HTERT RPE-1 (cell line): ENCODE measurements around the gene OGFRL1.

Experiments
- in situ Hi-C: fragments of 300-500 bp; cut with MboI; formaldehyde crosslinking; loops from 4 replicates; pipeline ENCODE4 v1.14.3; 2020; ENCODE audit warnings: low sequenced_read_pairs

The OGFRL1 gene

DNA sequence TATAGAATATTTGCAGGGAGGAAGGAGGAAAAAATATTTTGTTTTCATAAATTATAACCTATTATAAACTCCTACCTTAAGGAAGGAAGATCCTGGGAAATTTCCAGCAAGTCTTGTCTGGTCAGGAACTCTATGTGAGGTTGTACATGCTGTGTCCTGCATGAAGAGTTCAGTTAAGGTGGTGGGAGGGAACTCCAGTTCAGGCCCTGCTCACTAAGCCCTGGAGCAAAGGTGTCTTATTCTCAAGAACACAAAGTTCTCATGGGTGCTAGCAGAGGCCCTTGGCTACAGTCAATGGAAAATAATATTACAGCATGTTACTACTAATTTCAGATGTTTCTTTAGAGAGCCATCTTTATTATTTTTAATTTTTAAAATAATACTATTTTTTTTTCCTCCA, 3.8 kb upstream of the OGFRL1 start:
- in situ Hi-C loops, result no loop called here

DNA sequence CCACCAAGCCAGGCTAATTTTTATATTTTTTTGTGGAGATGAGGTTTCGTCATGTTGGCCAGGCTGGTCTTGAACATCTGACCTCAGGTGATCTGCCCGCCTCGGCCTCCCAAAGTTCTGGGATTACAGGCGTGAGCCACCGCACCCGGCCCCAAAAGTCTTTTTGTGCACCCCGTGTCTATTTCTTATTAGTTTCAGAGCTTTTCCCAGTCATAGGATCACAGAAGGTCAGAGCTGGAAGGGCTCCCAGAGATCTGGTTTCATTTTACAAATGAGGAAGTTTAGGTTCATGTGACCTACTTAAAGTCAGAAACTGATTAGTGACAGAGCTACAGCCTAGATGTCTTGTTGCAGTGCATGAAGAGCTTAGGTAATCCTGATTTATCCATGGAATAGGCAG, 1.6 kb upstream of the OGFRL1 start:
- in situ Hi-C loops, result no loop called here

DNA sequence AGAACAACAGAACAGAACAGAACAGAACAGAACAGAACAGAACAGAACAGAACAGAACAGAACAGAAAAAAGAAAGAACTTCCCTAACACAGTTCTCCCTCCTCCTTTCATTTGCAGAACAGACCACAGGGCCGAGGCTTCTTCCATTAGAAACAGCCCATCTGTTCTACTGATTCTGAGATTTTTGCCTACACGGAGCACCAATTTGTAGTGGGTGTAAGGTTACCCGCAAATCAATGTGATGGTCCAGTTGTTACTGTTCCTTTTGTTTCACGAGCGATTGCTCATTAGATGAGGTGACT, 734 bp upstream of the OGFRL1 start:
- in situ Hi-C loops, result no loop called here

DNA sequence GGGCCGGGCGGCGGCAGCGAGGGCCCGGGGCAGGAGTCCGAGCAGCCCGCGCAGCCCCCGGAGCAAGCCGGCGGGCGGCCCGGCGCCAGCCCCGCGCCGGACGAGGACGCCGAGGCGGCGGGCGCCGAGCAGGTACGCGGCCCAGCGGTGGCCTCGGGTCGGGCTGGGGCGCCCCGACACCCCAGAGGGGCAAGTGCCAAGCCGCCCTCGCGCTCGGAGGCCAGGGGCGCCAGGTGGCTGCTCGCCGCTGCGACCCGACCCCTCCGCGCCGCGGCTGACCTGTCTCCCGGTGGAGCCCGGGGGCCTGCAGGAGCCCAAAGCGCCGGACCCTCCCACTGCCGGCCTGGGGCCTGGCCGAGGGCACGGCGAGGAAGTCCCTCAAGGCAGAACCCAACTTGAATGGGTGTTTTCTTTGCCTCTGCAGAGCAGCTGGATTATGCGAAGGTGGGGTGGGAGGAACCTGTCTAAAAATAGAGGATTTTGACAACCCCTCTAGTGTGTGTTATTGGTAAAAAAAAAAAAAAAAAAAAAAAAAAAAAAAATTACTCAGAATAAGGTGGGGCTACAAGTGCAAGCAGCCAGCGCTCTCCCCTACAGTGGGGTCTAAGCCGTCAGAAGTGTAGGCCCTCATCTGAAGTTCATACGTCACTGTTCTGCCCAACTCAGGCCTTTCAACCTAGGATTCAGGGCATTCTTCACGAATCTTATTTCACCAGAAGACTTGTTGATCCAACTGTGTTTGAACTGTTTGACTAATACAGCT, 609 bp downstream of the OGFRL1 start:
- in situ Hi-C loops, result no loop called here

DNA sequence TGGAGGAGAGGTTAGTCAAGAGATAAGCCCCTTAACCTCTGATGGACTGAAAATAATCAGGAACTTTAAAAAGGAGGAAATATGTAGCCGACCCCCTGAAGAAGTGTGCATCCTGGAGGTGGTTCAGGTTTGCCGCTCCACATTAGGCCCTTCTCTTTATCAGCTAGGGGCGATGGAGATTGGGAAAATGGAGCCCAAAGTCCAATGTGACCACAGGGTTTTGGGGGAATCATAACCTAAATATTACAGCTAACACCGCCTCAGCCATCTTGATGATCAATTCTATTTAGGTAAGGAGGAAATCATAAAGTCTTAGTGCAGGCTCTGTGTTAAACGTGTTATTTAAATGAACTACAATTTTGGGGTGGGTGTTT, 1.2 kb downstream of the OGFRL1 start:
- in situ Hi-C loops, result no loop called here

DNA sequence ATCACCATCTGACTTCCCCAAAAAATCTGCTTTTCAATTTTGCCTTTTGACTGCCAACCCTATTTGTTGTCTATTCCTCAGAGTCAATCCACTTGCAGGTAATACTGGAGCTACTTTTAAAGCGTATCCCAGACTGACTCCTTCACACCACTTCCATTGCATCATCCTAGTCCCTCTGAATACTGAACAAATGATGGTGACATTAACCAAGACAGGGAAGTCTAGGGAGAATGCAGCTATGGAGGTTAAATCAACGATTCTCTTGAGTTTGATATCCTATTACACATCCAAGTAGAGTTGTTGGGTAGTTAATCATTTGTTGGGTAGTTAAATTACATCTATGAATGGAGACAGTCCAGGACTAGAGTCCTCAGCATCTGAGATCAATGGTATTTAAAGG, 2.0 kb downstream of the OGFRL1 start:
- in situ Hi-C loops, result no loop called here

DNA sequence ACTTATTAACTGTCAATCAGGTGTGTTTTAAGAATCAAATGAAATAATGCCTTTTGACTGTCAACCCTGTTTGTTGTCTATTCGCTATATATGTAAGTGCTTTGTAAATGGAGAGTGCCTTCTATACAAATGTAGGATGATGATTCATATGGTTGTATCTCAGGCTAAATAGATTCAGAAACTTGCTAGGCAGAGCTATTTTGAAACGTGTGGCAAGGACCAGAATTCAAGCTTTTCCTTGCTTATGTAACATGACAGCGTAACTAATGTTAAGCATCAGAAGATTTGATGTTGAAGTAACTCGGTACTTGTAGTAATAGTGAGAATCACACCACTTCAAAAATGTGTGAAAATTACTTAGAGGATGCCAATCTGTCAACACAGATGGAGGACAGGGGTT, 3.4 kb downstream of the OGFRL1 start:
- in situ Hi-C loops, result no loop called here

DNA sequence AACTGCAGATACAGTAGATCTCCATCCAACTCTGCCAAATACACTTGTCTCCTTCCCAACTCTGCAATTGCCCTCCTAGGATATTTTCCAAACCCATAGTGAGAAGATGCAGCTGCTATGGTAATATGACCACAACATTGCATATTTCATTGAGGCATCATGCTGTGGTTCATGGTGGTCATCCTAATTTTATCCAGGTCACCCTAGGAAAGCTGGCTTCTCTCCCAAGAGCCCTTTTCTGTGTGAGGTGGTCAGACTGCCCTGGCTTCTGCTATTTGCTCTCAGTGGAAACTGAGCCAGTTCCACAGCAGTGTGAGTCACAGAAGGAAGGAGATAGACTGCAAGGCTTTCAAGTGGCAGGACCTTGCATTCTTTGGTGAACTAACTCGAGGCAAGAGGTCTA, 5.5 kb downstream of the OGFRL1 start:
- in situ Hi-C loops, result no loop called here

DNA sequence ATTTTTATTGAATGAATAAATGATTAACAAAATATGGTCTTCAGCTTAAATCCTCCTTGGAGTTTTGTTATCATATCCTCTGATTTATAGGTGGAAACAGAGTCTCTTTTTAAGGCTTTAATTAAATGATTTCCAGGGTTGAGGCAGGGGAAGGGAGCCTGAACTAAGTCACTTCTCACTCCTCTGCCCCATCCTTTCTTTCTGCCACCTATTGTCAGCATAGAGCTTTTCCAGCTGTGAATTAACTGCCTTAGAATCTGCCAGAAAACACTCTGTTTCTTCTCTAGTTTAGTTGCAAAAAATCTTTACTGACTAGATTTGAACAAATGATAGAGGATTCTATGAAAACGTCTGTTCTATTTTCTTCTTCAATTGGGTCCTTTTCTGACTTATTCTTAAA, 9.8 kb downstream of the OGFRL1 start:
- in situ Hi-C loops, result no loop called here

DNA sequence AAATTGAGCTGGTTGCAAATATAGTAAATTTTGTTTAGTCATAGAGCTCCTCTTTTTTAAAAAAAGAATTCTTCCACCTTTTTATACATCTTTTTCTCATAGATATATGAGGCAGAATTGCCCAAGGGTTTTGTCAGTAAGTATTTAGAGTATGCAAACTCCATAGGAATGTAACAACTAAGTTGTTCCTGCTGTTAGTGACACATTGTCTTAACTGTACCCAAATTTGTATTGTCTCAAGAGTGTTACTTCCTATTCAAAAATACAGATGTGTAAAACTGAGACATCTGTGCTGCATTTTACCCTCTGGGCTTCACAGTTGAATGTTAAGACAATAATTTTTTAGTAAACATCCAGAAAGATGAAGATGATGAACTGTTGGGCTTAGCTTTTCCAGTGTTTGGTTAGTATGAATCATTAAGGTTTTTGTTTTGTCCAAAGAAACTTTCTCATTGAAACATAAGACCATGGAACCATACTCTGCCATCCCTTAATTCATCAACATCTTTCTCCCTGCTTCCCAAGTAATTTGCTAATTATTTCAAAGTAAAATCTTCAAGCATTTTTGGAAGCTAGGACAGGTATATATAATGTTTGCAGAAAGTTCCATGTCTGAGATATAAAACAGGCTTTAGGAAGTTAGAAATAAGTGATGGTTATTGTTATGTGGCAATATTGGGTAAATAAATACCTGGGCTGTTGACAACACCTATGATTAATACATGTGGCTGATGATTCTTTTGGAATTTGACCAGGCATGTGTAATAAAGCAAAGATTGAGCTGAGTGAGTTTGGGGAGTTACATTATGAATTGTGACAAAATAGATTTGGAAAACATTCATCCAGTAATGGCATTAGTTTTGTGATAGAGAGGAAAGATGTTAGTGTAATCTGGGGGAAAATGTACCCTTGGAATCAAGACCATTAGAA, 11.2 kb downstream of the OGFRL1 start:
- in situ Hi-C loops, result no loop called here

DNA sequence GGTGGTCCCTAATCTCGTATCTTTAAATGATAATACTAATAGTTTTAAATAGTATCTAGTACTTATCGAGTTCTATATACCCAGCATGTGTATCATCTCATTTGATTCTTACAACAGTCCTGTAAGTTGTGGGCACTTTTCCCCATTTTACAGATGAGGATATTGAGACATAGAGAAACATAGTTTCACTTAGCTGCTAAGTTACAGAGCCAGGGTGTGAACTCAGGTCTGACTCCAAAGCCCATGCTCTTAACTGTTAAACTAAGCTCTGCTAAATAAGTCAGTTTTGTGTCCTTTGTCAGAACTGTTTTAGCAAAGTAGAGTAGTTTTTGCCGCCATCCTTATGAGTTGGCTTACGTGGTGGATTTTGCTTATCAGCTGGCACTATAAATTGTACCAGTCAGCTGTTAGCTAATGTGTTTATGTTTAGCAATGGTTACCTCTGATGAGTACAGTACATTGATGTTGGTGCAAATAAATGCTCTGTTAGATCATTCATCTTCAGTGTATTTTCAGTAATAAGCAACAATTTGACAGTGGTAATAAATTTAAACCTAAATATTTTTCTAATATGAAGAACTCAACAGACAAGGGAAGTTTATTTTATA, 12.1 kb downstream of the OGFRL1 start:
- in situ Hi-C loops, result no loop called here

DNA sequence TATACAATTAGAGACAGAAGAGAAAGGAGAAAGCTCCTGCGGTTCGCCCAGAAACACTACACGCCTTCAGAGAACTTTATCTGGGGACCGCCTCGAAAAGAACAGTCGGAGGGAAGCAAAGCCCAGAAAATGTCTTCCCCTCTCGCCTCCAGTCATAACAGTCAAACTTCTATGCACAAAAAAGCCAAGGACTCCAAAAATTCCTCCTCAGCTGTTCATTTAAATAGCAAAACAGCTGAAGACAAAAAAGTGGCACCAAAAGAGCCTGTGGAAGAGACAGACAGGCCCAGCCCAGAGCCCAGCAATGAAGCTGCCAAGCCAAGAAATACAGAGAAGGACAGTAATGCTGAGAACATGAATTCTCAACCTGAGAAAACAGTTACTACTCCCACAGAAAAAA, 12.9 kb downstream of the OGFRL1 start:
- in situ Hi-C loops, result no loop called here

DNA sequence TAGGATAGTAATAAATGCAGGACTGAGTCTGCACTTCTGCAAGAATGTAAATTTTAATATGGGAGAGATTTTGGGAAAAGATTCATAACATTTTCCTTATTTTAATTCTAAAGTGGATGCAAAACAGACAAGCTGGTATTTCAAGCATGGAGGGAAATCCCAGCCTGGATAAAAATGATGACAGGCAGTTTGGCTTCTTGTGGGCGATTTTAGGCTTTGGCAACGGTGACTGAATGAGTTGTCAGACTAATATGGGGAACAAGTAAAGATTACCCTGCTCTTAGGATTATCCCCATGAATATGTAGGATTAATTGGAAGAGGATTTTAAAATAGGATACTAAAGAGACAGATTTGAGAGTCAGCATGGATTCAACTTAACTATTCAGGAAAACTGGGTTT, 21.0 kb downstream of the OGFRL1 start:
- in situ Hi-C loops, result no loop called here

DNA sequence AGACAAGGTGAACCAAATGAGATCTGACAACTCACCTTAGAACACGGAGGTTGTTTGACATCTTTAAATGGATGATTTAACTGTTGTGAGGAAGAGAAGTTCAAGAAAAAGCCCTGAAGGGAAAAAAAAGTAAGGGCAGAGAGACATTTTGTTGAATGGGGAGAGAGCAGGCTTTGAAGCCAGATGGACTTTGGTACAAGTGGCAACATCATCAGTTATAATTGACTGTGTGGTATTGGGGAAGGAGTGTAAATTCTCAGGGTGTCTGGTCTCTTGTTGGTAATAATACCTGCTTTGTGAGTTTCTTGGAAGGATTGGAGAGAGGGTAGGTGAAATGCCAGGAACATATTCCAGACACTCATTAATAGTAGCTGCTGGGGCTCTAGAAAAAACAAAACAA, 21.6 kb downstream of the OGFRL1 start:
- in situ Hi-C loops, result no loop called here

DNA sequence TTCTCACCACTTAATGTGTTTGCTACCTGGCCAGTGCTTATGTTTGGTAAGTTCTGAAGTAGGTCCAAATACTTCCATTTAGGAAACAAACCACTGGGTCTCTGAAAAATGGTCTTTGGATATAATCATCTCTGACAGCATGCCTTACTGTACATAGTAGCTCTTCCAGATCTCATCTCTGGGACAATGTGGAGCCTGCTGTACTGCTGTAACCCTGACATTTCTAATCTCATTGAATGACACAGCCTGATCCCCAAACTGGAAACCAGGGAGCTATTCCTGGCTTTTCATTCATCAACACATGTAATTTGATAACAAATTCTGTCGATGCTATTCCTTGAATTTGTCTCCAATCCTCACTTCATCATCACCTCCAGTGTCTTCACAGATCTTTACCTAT, 23.5 kb downstream of the OGFRL1 start:
- in situ Hi-C loops, result no loop called here

DNA sequence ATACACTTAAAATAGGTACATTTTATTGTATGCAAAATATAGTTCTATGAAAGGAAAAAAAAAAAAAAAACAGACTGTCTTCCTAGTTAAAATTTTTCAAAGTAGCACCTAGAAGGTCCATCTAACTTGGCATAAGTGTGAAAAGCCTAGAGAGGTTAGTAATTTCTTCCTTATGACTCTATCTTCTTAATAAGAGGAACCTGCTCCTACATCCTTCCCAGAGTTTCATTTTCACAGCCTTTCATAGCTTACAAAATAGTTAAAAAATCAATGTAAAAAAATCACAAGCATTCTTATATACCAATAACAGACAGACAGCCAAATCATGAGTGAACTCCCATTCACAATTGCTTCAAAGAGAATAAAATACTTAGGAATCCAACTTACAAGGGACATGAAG, 28.8 kb downstream of the OGFRL1 start:
- in situ Hi-C loops, result no loop called here

DNA sequence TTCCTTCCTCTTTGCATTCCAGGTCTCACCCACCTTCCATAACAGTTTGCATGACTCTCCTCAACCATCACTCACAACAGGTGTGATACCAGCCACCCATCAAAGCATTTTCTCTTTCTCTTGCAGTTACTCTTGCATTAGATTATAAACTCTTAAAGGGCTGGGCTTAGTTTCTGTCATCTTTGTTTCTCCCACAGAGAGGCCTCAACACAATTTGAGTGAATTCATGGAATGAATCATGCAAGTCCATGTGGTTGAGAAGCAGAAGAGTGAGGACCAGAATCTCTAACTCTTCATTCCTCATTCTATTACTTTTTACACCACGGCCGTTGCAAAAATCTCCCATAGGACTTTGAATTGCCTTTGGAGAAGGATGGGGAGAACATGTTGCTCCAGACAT, 31.4 kb downstream of the OGFRL1 start:
- in situ Hi-C loops, result no loop called here

DNA sequence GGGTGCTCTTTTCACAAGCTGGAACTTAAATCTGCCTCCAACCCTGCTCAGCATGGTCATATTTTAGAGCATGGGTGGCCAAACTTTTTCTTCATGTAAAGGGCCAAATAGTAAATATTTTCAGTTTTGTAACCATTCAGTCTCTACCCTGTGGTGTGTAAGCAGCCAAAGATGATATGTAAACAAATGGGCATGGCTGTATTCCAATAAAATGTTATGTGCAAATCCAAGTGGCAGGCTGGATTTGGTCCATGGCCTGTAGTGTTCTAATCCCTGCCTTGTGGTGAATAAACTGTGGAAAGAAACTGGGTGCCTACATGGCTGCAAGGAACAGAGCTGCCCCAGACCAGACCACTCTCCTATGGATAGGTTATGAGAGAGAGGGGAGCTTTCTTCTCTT, 32.7 kb downstream of the OGFRL1 start:
- in situ Hi-C loops, result no loop called here

DNA sequence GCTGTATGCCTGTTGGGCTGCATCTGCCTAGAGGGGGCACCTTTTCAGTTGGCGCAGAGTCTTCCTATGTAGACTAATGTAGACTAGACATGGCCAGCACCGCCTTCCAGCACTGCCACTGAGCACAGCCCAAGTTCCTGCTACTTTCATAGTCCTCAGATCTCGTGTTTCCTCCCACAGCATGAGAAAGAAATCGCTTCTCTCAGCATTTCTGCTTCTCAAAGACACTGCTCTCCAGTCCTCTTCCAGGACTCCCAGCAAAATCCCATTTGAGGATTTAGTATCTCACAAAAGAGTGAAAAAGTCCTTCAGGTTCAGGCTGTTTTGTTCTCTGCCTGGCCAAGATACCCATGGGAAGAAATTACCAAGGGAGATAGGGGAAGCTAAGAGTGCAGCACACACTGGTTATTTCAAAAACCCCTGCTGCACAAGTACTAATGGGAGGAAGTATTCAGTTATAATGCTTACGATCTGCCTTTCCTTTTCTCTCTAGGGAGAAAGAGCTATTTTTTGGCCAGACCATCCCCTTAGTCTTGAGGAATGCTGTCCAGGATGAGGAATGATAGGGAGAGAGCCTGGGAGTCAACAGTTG, 35.7 kb downstream of the OGFRL1 start:
- in situ Hi-C loops, result no loop called here

DNA sequence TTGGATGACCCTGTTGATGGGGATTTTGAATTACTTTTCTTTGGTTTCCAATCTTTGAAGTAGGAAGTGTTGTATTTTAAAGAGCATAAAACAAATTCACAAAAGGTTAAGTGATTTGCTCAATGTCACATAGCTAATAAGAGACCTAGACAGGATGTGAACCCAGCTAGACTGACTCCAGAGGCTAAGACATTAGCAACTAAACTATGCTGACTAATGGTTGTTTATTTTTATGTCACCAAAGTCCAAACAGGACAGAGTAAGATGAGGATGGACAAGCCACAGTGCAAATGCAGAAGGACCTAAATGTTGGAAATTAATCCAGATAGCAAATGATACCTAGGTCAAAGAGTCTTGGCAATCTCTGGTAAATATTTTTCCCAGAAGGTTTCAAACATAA, 38.0 kb downstream of the OGFRL1 start:
- in situ Hi-C loops, result no loop called here

DNA sequence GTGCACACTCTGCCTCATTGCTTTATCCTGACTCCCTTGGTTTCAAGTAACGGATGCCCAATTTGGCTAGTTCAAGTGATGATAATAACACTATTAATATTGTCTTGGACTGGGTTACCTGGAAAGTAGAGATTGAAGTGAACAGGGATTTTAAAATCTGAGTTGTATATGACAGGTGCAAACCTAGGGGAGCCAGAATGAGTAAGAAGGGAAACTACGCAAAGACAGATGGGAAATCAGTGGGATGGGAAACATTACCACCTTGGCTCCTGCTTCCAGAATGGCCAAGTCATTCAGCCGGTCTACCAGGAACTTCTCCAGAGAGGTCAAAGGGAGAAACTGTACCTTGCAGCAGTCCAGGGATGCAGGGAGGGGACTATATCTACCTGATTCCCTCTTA, 41.9 kb downstream of the OGFRL1 start:
- in situ Hi-C loops, result no loop called here

DNA sequence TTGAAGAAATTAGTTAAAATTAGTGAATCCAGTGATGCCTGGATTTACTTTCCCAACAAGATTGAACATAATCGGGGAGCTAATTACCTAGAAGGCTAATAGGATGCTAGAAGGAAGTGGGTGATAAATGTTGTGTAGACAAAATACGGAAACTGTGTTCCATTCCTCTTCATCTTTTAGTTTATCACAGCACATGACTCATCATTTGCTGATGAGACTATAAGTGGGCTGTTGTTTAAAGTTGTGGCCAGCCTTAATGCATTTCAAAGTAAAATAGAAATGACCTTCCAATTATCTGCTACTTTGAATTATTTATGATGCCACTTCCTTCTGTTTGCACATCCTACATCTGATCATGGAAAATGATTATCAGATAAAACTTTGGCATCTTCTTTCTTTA, 43.4 kb downstream of the OGFRL1 start:
- in situ Hi-C loops, result no loop called here
